GM23338 (cell line): ENCODE measurements around the gene TMIE.

ENCODE experiments used
- CTCF ChIP-seq, 2 experiments: fragments of 200-600 bp in 1 of 2; sonication (generic) in 1 of 2; conservative IDR thresholded peaks; 2 replicates each; pipeline versions ENCODE4 v1.5.1 to v1.6.1; 2016 to 2017; ENCODE audit warnings: antibody characterized with exemption in 2 of 2, low read depth in 2 of 2, mild to moderate bottlenecking in 2 of 2, moderate library complexity in 1 of 2
- ETS1 ChIP-seq: IDR thresholded peaks from 2 replicates; pipeline ENCODE4 v1.6.1; 2016; ENCODE audit warnings: antibody characterized with exemption
- EZH2 ChIP-seq: fragments of 200-600 bp; sonication (generic); IDR thresholded peaks from one replicate; pipeline ENCODE4 v1.8.0; 2017; ENCODE audit warnings: antibody characterized with exemption, mild to moderate bottlenecking, low read depth; ENCODE audit not compliant: unreplicated experiment
- EZH2phosphoT487 ChIP-seq: fragments of 200-600 bp; sonication (generic); IDR thresholded peaks from one replicate; pipeline ENCODE4 v1.8.1; 2018; ENCODE audit warnings: antibody characterized with exemption; ENCODE audit not compliant: unreplicated experiment
- JUNB ChIP-seq: IDR thresholded peaks from one replicate; pipeline ENCODE4 v1.6.1; 2016; ENCODE audit warnings: antibody characterized with exemption; ENCODE audit not compliant: unreplicated experiment
- NANOG ChIP-seq: IDR thresholded peaks from 2 replicates; pipeline ENCODE4 v1.6.1; 2016; ENCODE audit warnings: antibody characterized with exemption, borderline replicate concordance
- POLR2AphosphoS5 ChIP-seq: IDR thresholded peaks from 2 replicates; pipeline ENCODE4 v1.6.1; 2016; ENCODE audit warnings: antibody characterized with exemption, low read depth
- REST ChIP-seq: IDR thresholded peaks from one replicate; pipeline ENCODE4 v1.6.1; 2018; ENCODE audit warnings: antibody characterized with exemption; ENCODE audit not compliant: unreplicated experiment
- ZNF331 ChIP-seq: fragments of 250-450 bp; sonication (Bioruptor Pico); IDR thresholded peaks from 2 replicates; pipeline ENCODE4 v1.5.0; 2020; ENCODE audit warnings: low read depth, mild to moderate bottlenecking, moderate library complexity

GRCh38 chr3:46692566-46692990, 8.6 kb upstream of the TMIE start:
- TF ChIP-seq EZH2phosphoT487 = no peak
- no peak for TF ChIP-seq ETS1
- TF ChIP-seq CTCF (conservative IDR thresholded peaks at IDR 0.05; ENCODE audit: low read depth in 2 of 2) = no peak
- TF ChIP-seq EZH2 = no peak
- TF ChIP-seq POLR2AphosphoS5 = no peak
- no peak for TF ChIP-seq ZNF331 (CRISPR knock-in tag)
- no peak for TF ChIP-seq REST
- no peak for TF ChIP-seq NANOG
- no peak for TF ChIP-seq JUNB
